ENCODE results near the gene CANT1.

CANT1 gene

DNA sequence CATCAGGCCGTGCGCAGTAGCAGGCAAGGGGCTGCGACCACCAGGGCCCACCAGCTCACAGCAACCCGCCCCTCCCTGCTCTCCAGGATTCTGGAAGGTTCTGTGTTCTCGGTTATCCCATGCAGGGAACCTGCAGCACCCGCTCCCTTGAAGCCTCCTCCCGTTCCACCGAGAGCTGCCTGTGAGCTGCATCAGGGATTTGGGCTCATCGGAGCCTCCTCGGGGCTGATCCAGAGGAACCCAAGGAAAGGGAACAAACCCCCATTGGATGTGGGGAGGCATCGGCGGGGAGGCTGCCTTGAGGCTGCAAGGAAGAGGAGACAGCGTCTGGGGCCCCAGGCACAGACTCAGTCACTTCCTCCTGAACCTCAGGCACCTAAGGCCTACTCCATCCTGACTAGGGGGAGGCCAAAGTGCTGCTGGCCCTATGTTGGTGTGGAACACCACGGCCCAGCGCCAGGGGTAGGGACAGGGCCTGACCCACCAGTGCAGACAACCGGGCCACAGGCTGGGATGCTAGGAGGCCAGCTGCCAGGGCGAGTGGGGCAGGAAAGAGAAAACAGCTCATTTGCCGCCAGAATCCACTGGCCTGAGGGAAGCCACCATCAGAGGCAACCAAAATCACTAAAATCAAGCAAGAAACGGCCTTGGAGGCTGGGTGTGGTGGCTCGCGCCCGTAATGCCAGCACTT lies 15.4 kb downstream of the CANT1 start:
- DNase-seq = no peak

DNA sequence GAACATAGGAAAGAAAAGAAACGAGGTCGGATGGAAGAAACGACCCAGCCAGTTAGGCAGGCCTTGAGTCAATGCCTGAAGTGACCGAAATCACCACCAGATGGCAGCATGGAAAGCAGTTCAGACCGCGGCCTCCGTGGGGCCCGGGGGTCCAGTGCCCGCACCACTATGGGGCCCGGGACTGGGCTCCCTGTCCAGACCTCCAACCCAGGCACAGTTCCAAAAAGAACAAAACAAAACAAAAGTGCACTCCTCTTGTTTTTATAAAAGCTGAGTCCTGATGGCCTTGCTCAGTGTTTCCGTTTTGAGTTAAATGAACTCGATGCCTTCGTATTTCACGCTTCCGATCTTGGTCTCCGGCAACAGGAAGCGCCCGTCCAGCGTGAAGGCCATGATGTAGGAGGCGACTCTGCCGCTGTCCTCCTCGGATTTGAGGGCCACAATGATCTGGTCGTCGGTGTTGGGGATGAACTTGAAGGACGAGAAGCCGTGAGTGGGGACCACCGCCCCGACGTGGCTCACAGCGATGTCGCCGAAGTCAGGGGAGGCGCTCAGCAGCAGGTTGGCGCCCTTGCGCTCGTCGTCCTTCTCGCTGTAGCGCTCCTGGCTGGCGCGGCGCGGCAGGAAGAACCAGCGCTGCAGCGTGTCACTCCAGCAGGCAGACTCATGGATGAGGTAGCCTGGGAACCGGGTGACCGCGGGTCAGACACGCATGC lies 16.2 kb downstream of the CANT1 start:
- DNase-seq = peak; percentile 51 to 52

GRCh38 chr17:78992542-78993212 lies 16.9 kb downstream of the CANT1 start:
- no peak for DNase-seq

- no peak for DNase-seq
Measured at GRCh38 chr17:78991906-78992532, 17.5 kb downstream of the CANT1 start.

DNA sequence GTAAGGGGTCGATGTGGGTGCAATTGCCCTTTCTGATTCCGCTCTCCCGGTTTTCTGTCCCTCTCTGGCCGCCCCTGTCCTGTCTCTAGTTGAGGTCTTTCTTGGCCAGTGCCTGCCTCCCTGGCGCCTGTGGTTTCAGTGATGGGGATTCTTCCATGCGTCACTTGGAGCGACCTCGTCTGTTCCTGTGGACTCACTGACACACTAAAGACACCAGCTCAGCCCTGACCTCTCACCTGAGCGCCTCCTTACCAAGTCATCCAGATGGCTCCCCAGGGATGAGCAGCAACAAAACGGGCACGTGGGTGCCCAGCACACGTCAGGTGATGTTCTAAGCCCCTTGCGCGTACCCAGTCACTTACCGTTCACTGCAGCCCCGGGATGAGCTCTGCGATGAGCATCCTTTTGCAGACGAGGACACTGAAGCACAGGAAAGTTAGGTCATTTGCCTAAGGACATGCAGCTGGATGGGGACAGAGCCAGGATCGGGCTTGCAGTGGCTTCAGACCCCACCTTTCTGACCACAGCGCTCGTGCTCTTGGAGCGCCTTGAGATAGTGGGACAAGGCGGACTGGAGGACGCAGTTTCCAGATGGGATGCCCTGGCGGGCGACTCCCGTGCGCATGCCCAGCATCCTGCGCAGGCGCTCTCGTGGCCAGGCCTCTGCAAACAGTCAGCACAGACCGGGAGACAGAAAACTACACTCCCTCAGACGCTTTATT lies 18.4 kb downstream of the CANT1 start:
- DNase-seq = no peak

GRCh38 chr17:78990349-78991016 lies 19.1 kb downstream of the CANT1 start:
- DNase-seq = no peak

DNA sequence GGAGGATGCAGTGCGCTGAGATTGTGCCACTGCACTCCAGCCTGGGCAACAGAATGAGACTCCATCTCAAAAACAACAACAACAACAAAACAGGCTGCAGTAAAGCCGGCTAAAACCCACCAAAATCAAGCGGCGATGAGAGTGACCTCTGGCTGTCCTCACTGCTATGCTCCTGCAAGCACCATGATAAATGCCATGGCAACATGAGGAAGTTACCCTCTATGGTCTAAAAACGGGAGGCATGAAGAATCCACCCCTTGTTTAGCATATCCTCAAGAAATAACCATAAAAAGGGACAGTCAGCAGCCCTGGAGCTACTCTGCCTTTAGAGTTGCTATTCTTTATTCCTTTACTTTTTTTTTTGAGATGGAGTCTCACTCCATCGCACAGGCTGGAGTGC lies 21.4 kb downstream of the CANT1 start:
- no peak for DNase-seq

GRCh38 chr17:78986649-78987328 lies 22.8 kb downstream of the CANT1 start:
- DNase-seq = peak; percentile 64 to 67

DNA sequence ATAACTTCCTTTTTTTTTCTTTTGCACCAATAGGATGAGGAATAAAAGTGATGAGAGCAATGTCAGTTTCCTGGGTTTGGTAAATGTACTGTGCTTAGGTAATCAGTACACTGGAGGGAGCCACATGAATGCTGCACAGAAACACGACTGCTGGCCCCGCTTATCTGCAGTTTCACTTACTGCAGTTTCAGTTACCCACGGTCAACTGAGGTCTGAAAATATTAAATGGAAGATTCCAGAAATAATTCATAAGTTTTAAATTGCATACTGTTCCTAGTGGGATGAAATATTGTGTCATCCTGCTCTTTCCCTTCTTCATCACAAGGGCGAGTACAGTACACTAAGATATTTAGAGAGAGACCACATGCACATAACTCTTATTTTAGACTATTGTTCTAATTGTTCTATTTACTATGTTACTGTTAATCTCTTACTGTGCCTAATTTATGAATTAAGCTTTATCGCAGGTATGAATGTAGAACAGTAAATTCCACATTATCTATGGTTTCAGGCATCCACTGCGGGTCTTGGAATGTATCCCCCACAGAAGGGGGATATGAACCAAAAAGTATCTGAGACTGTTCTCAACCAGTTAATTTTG lies 23.4 kb downstream of the CANT1 start:
- DNase-seq = peak; percentile 65 to 72

GRCh38 chr17:78985395-78985794 lies 24.2 kb downstream of the CANT1 start:
- no peak for DNase-seq

DNA sequence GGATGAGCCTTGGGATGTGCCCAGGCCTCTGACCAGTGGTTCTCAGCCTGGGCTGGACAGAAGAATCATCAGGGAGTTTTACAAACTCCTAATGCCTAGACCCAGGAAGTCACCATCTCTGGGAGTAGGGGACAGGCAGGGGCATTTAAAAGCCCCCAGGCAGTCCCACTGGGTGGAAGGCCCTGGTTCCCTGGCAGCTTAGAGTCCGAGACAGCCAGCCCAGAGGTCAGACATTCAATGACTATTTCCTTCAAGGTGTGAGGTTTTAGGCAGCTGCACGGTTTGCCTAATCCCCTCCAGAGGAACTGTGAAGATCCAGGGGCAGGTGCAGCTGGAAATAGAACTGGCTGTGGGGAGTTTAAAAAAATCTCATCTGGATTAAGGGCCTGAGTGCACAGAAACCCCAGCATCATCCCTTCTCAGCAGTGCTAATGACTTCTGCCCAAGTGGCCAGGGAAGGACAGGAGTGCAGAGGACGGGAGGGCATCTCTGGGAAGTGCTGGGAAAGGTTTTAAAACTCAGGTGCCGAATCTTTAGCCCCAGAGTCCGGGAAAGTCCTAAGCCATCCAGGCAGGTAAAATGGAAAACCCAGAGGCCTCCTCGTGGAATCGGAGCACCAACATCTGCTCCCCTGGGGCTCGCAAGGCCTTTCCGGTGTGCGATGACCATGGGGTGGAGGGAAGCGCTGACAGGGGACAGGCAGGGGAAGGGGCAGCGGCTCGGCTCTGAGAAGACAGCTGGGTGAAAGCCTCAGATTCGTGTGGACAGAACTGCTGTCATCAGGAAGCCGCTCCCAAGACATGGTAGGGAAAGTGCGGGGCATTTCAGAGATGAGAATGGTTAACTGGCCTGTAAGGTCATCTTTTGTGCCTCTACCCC lies 28.3 kb downstream of the CANT1 start:
- no peak for DNase-seq

- DNase-seq = no peak
Measured at GRCh38 chr17:78980624-78980972, 29.0 kb downstream of the CANT1 start.

DNA sequence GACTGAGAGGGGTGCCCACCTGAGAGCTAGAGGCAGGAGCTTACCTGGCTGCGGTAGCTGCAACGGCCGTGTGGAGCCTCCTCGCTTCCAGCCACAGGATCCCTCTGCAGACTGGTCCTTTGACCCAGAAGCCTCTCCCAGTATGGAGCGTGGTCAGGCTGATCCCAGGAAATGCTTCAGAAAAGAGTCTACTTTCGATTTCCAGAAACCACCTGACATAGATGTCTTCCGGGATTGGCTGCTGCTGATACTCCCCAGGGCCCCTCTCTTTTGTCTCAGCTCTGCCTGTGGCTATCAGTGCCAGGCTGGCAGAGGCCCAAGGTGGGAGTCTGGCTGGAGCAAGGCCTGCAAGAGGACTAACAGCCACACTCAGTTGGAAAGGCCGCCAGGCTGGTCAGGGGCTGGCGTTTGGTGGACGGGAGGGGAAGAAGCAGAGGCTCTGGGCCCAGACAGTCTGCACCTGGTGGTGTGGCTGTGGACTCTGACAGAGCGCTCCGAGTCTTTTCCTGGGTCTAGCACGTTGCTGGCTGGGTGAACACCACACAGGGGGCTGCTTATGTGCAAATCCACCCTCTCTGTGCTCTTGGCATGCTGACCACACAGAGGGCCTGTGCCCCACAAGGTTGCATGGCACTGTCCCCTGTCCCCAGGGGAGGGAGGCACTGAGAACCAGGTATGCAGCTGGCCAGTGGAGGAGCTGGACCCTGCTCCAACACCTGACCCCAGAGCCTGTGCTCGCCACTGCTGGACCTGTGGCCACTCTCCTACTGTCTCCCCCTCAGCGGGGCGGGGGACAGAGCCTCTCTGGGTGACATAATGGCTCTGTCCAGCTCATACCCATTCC lies 29.6 kb downstream of the CANT1 start, which contains the start of gene LGALS3BP:
LGALS3BP (minus strand) TSS at position 144 of the 844 bp plus-strand sequence. CDS start 2,732 bp downstream, outside the sequence.
- DNase-seq = peak; percentile 97

DNA sequence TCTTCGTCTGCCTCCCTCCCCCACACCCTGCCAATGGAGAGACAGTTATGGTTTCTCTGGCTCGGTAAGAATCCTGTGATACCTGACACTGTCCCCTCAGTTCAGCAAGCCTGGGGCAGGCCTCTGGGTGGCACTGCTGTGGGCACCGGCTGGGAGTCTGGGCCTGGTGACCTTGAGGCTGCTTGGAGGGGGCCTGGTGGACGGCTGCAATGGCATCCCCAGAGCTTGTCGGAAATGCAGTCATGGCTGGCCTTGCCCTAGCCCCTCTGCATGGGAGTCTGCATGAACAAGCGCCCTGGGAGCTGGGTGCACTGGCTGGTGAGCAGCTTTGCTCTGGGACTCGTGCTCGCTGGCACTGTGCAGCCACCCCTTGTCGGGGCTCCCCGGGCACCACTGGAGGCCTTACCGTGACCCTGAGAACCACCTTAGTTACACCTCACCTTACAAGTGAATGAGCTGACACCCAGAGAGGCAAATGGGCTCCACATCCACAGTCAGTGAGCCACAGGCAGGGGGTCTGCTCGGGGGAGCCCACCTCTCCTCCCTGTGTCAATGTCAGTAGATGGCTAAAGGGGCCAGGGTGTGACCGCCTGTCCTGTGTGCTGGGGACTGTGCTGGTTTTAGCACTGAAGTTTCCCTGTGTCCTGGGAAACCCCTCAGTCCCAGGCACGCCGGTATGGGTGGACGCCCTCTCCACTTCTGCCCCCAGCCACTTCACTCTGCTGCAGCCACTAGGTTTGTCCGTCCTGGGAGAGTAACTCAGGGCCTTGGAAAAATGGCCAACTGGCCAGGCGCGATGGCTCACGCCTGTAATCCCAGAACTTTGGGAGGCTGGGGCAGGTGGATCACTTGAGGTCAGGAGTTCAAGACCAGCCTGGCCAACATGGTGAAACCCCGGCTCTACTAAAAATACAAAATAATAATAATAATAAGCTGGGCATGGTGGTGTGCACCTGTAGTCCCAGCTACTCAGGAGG lies 31.3 kb downstream of the CANT1 start:
- DNase-seq = peak in 1 of 2 experiments; percentile 37

GRCh38 chr17:78977681-78977943 lies 32.0 kb downstream of the CANT1 start:
- no peak for DNase-seq

- DNase-seq = no peak
Measured at GRCh38 chr17:78976907-78977680, 32.5 kb downstream of the CANT1 start.
